ENCODE data around the gene CRIP2. TPM values are rescaled to one million over a fixed set of nuclear protein-coding genes. Genes with fewer than 3 reads are reported as not detected.
A peak's percentile ranks its signal among the peaks of the same experiment; 100 is the strongest.

The CRIP2 gene
- total and polyA plus RNA-seq, 2 of the 13 experiments (the other 11 are each of a cell fraction or from before 2014, with no cell fraction given): 31.6 to 37.9 TPM

GRCh38 chr14:105525326-105525725 lies 50.7 kb downstream of the CRIP2 start:
- Histone ChIP-seq H3K9me3 (ENCODE audit: low read length) (no peaks in the 10 kb centered on the region), H3K36me3 (replicated peaks in 1 of 2; ENCODE audit: control insufficient read depth in 1 of 2, insufficient read depth in 2 of 2, low read length in 2 of 2) (0 out of 5 replicates have a peak, but pooled peaks cover 0 to 6% of the 10 kb centered on the region in 2 experiments), H4K20me1 (ENCODE audit: insufficient read depth, low read length) (no peaks in the 10 kb centered on the region), H3K9ac (ENCODE audit: insufficient read depth, low read depth, low read length) (no peak overlapping the region), H3K4me2 (ENCODE audit: low read depth, low read length) (peak overlapping the region; percentile 63; the same call in 1 of the 2 replicates), H3K4me1 (ENCODE audit: insufficient read depth, low read length) (peaks cover 26% of the 10 kb centered on the region), H2AFZ (ENCODE audit: low read length) (no peak overlapping the region), H3K27me3 (ENCODE audit: control insufficient read depth in 1 of 2, insufficient read depth in 2 of 2, low read length in 2 of 2) (peaks cover 0 to 12% of the 10 kb centered on the region in 2 experiments; a peak in 1 of 5 replicates), H3K27ac (ENCODE audit: extremely low read length, insufficient read depth, low read length) (no peak overlapping the region), H3K4me3 (replicated peaks in 1 of 3; ENCODE audit: insufficient read depth in 1 of 3, low read depth in 2 of 3, low read length in 3 of 3) (no peak overlapping the region), H3K79me2 (ENCODE audit: insufficient read depth, low read length) (no peaks in the 10 kb centered on the region)
- ATAC-seq: no peak
- no peak for FAIRE-seq
- WGBS (ENCODE audit: low lambda C conversion rate): 65% methylated on average over 9 of the region's 9 CpGs
- ChIA-PET POLR2A (no interaction called here), CTCF (ENCODE audit: low intra/inter-chr PET ratio, low total read pairs) (interaction anchor here (4.1 kb wide), 1 partner anchor 44 kb away, joined by 15 read pairs; no protein-coding TSS in a partner anchor)
- in situ Hi-C loops (cut with HindIII; ENCODE audit: extremely low pct_ligation_motif_present, low pct_unique_long_range_greater_than_20kb): loop anchor here (5.0 kb wide), 2 partner anchors 38 to 103 kb away; partner anchors contain the start of gene CRIP1
- no TSS peak for BruUV-seq (replicated peaks)
- intact Hi-C loops (cut with micrococcal nuclease; ENCODE audit: unreplicated experiment): no loop called here
- TF ChIP-seq MEIS1 (CRISPR knock-in tag; IDR thresholded peaks at IDR 0.05; ENCODE audit: borderline replicate concordance): no peak
- no peak for TF ChIP-seq ATRX (CRISPR knock-in tag; IDR thresholded peaks at IDR 0.05; ENCODE audit: borderline replicate concordance)
- TF ChIP-seq ZNF530 (CRISPR knock-in tag; IDR thresholded peaks at IDR 0.05; ENCODE audit: low read depth): no peak
- TF ChIP-seq ZSCAN20 (CRISPR knock-in tag; IDR thresholded peaks at IDR 0.05; ENCODE audit: borderline replicate concordance): no peak
- no peak for TF ChIP-seq ZC3H4 (CRISPR knock-in tag; IDR thresholded peaks at IDR 0.05; ENCODE audit: borderline replicate concordance)
- TF ChIP-seq USF2 (IDR thresholded peaks at IDR 0.05; ENCODE audit: low read depth, low read length): no peak
- no peak for TF ChIP-seq USF2 (CRISPR knock-in tag; IDR thresholded peaks at IDR 0.05; ENCODE audit: borderline replicate concordance)
- TF ChIP-seq ZNF484 (CRISPR knock-in tag; IDR thresholded peaks at IDR 0.05; ENCODE audit: borderline replicate concordance, low read depth): no peak
- no peak for TF ChIP-seq KAT7 (CRISPR knock-in tag; IDR thresholded peaks at IDR 0.05; ENCODE audit: borderline replicate concordance)
- TF ChIP-seq ZBTB8A (CRISPR knock-in tag; IDR thresholded peaks at IDR 0.05; ENCODE audit: borderline replicate concordance, low read depth): no peak
- no peak for TF ChIP-seq ZNF430 (CRISPR knock-in tag; IDR thresholded peaks at IDR 0.05)
- TF ChIP-seq BORCS8-MEF2B (CRISPR knock-in tag; IDR thresholded peaks at IDR 0.05): no peak
- DNase-seq (ENCODE audit: low spot score): no peak

Measured in HepG2 (cell line).